ENCODE measurements around the gene NAA60. TPM values are rescaled to one million over a fixed set of nuclear protein-coding genes. Genes with fewer than 3 reads are reported as not detected.

Gene NAA60
- total and polyA plus RNA-seq, 2 of the 13 experiments (the other 11 are each of a cell fraction or from before 2014, with no cell fraction given) = 14.7 to 32.0 TPM

GRCh38 chr16:3457434-3458252, 14.2 kb downstream of the NAA60 start (continued):
- TF ChIP-seq CENPBD1 (CRISPR knock-in tag; IDR thresholded peaks at IDR 0.05; ENCODE audit: borderline replicate concordance, low read depth) = no peak
- TF ChIP-seq PRMT3 (CRISPR knock-in tag; IDR thresholded peaks at IDR 0.05; ENCODE audit: borderline replicate concordance, low read depth) = no peak
- peak; percentile 38; the same call in 1 of the 2 replicates for TF ChIP-seq GFI1 (CRISPR knock-in tag; IDR thresholded peaks at IDR 0.05; ENCODE audit: borderline replicate concordance)
- no peak; the same call in 1 of the 2 replicates for TF ChIP-seq ZNF460 (CRISPR knock-in tag; IDR thresholded peaks at IDR 0.05; ENCODE audit: borderline replicate concordance)
- peak; percentile 89 for TF ChIP-seq HOXA5 (CRISPR knock-in tag; IDR thresholded peaks at IDR 0.05)
- TF ChIP-seq ZNF251 (CRISPR knock-in tag; IDR thresholded peaks at IDR 0.05) = no peak
- no peak for TF ChIP-seq BCLAF1 (IDR thresholded peaks at IDR 0.05)
- no peak; the same call in 1 of the 2 replicates for TF ChIP-seq ZBTB10 (CRISPR knock-in tag; IDR thresholded peaks at IDR 0.05; ENCODE audit: borderline replicate concordance)
- TF ChIP-seq RFX1 (IDR thresholded peaks at IDR 0.05) = no peak
- TF ChIP-seq MTA3 (CRISPR knock-in tag; IDR thresholded peaks at IDR 0.05) = no peak
- peak; percentile 80 for TF ChIP-seq GATAD1 (CRISPR knock-in tag; IDR thresholded peaks at IDR 0.05)
- TF ChIP-seq MAX (IDR thresholded peaks at IDR 0.05) = peak; percentile 88
- TF ChIP-seq KLF11 (CRISPR knock-in tag; IDR thresholded peaks at IDR 0.05) = 0 out of 2 replicates have a peak, but pooled peaks have one; percentile 27
- peak; percentile 66; the same call in 1 of the 2 replicates for TF ChIP-seq ETV6 (CRISPR knock-in tag; conservative IDR thresholded peaks at IDR 0.05)
- TF ChIP-seq ZNF749 (CRISPR knock-in tag; IDR thresholded peaks at IDR 0.05; ENCODE audit: borderline replicate concordance) = 0 out of 2 replicates have a peak, but pooled peaks have one; percentile 42
- TF ChIP-seq, protein P1, sequence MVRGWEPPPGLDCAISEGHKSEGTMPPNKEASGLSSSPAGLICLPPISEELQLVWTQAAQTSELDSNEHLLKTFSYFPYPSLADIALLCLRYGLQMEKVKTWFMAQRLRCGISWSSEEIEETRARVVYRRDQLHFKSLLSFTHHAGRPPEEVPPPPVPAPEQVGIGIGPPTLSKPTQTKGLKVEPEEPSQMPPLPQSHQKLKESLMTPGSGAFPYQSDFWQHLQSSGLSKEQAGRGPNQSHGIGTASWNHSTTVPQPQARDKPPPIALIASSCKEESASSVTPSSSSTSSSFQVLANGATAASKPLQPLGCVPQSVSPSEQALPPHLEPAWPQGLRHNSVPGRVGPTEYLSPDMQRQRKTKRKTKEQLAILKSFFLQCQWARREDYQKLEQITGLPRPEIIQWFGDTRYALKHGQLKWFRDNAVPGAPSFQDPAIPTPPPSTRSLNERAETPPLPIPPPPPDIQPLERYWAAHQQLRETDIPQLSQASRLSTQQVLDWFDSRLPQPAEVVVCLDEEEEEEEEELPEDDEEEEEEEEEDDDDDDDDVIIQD (CRISPR knock-in tag; IDR thresholded peaks at IDR 0.05; ENCODE audit: low read depth) = no peak
- no peak; the same call in 1 of the 2 replicates for TF ChIP-seq FOXJ3 (CRISPR knock-in tag; IDR thresholded peaks at IDR 0.05; ENCODE audit: borderline replicate concordance)
- TF ChIP-seq HDAC6 (IDR thresholded peaks at IDR 0.05; ENCODE audit: low read depth, low read length) = no peak
- TF ChIP-seq TCF12 (IDR thresholded peaks at IDR 0.05) = no peak
- TF ChIP-seq TCF12 (CRISPR knock-in tag; IDR thresholded peaks at IDR 0.05) = peak; percentile 66; the same call in 1 of the 2 replicates
- no peak for TF ChIP-seq THAP8 (CRISPR knock-in tag; IDR thresholded peaks at IDR 0.05; ENCODE audit: borderline replicate concordance)
